Keratinocyte (primary cell): ENCODE measurements around the gene AGBL3. TPM values are rescaled to one million over a fixed set of nuclear protein-coding genes. Genes with fewer than 3 reads are reported as not detected.

Source experiments
- DNase-seq: peaks from one replicate; pipeline ENCODE4 v3.0.0-alpha.2; 2011; ENCODE audit warnings: low read depth, missing footprints, low spot score
- FAIRE-seq: peaks from 2 replicates; lab custom pipeline; 2011; peaks lifted over from hg19 to GRCh38; lab: Jason Lieb, UNC
- H2AFZ ChIP-seq: 2 replicates; pipeline ENCODE4 v1.6.0; 2012; ENCODE audit warnings: low read length, control low read depth, inconsistent platforms; ENCODE audit not compliant: control insufficient read depth
- H3K27ac ChIP-seq: 2 replicates; pipeline ENCODE4 v1.5.1; 2011; ENCODE audit warnings: low read length; ENCODE audit not compliant: control insufficient read depth, insufficient read depth
- H3K27me3 ChIP-seq: 3 replicates; pipeline ENCODE4 v1.6.0; 2011; ENCODE audit warnings: low read length; ENCODE audit not compliant: control insufficient read depth, insufficient read depth; ENCODE audit errors: extremely low read depth
- H3K36me3 ChIP-seq, 2 experiments: 2 replicates in 1 of 2; 3 replicates in 1 of 2; pipeline ENCODE4 v1.5.1; 2011; ENCODE audit warnings: low read length in 2 of 2, mild to moderate bottlenecking in 1 of 2; ENCODE audit not compliant: control insufficient read depth in 2 of 2, insufficient read depth in 2 of 2; ENCODE audit errors: extremely low read depth in 1 of 2
- H3K4me1 ChIP-seq: 3 replicates; pipeline ENCODE4 v1.5.1; 2011; ENCODE audit warnings: low read length; ENCODE audit not compliant: control insufficient read depth, insufficient read depth; ENCODE audit errors: extremely low read depth
- H3K4me2 ChIP-seq: 3 replicates; pipeline ENCODE4 v1.6.0; 2011; ENCODE audit warnings: low read depth, low read length; ENCODE audit not compliant: control insufficient read depth, insufficient read depth; ENCODE audit errors: extremely low read depth
- H3K4me3 ChIP-seq, 3 experiments: fragments of 200-600 bp in 1 of 3; sonication (generic) in 1 of 3; 2 replicates in 2 of 3; 3 replicates in 1 of 3; pipeline ENCODE4 v1.5.1; 2011 to 2016; ENCODE audit warnings: low read length in 3 of 3, mild to moderate bottlenecking in 3 of 3, control low read depth in 2 of 3, inconsistent platforms in 1 of 3, low read depth in 1 of 3, mixed read lengths in 1 of 3, mixed run types in 1 of 3, moderate library complexity in 1 of 3; ENCODE audit not compliant: control insufficient read depth in 2 of 3, insufficient read depth in 2 of 3; ENCODE audit errors: extremely low read depth in 1 of 3
- H3K79me2 ChIP-seq: 2 replicates; pipeline ENCODE4 v1.6.0; 2012; ENCODE audit warnings: low read length; ENCODE audit not compliant: control insufficient read depth, insufficient read depth
- H3K9ac ChIP-seq: 3 replicates; pipeline ENCODE4 v1.6.0; 2011; ENCODE audit warnings: low read length; ENCODE audit not compliant: control insufficient read depth, insufficient read depth; ENCODE audit errors: extremely low read depth
- H3K9me1 ChIP-seq: 3 replicates; pipeline ENCODE4 v1.6.0; 2011; ENCODE audit warnings: low read length; ENCODE audit not compliant: control insufficient read depth, insufficient read depth; ENCODE audit errors: extremely low read depth
- H3K9me3 ChIP-seq: 2 replicates; pipeline ENCODE4 v1.5.1; 2012; ENCODE audit warnings: low read depth, low read length; ENCODE audit not compliant: control insufficient read depth
- H4K20me1 ChIP-seq: 3 replicates; pipeline ENCODE4 v1.6.0; 2011; ENCODE audit warnings: low read length; ENCODE audit not compliant: control insufficient read depth, insufficient read depth; ENCODE audit errors: extremely low read depth
- EZH2 ChIP-seq: IDR thresholded peaks from one replicate; pipeline ENCODE4 v1.6.1; 2012; ENCODE audit warnings: inconsistent platforms, mild to moderate bottlenecking, low read length, moderate library complexity
- dilution Hi-C: fragments of 300-500 bp; cut with MboI; formaldehyde crosslinking; loops from one replicate; pipeline ENCODE4 v1.7.0; 2020; ENCODE audit warnings: low sequenced_read_pairs; ENCODE audit not compliant: extremely low pct_ligation_motif_present
- polyA plus RNA-seq, 5 experiments: library from polyadenylated mRNA; depleted of rRNA in 3 of 5; stranded (reverse) in 3 of 5; stranded (forward) in 1 of 5; unstranded in 1 of 5; fragments of >200 nt; gene quantifications; 1 replicate in 1 of 5; 2 replicates in 3 of 5; 3 replicates in 1 of 5; pipeline versions ENCODE4 v1.2.1 to v1.2.3, GENCODE V29; 2011 to 2012; ENCODE audit warnings: missing spikeins in 2 of 5, low read depth in 1 of 5, low replicate concordance in 1 of 5
- TF ChIP-seq, protein P1 (sequence below), 3 experiments: IDR thresholded peaks in 1 of 3; conservative IDR thresholded peaks in 1 of 3; optimal IDR thresholded peaks in 1 of 3; 2 replicates in 2 of 3; 3 replicates in 1 of 3; pipeline versions ENCODE3 to v1.5.1; 2011; ENCODE audit warnings: low read length in 3 of 3, mild to moderate bottlenecking in 3 of 3, moderate library complexity in 2 of 3, control low read depth in 1 of 3, inconsistent platforms in 1 of 3; ENCODE audit not compliant: insufficient read depth in 2 of 3; ENCODE audit errors: extremely low read depth in 1 of 3

Gene AGBL3
- polyA plus RNA-seq, 1 donor (not counting 4 experiments of a cell fraction or from before 2014, with no cell fraction given), result 0.97 TPM

DNA sequence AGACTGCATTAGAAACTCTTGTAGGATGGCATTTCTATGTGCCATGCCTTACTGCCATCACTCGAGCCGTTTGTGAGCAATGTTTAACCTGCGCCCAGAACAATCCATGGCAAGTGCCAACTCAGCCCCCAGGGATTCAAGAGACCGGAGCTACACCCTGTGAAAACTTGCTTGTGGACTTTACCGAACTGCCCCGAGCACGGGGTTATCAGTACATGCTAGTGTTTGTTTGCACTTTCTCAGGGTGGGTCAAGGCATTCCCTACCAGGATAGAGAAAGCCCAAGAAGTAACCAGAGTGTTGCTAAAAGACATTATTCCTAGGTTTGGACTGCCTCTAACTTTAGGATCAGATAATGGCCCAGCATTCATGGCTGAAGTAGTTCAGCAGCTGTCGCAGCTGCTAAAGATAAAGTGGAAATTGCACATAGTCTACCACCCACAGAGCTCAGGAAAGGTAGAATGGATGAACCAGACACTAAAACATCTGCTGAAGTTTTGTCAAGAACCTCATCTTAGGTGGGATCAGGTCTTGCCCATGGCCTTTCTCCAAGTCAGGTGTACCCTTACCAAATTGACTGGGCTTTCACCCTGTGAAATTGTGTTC is 193.1 kb downstream of the AGBL3 start:
- FAIRE-seq, result no peak

DNA sequence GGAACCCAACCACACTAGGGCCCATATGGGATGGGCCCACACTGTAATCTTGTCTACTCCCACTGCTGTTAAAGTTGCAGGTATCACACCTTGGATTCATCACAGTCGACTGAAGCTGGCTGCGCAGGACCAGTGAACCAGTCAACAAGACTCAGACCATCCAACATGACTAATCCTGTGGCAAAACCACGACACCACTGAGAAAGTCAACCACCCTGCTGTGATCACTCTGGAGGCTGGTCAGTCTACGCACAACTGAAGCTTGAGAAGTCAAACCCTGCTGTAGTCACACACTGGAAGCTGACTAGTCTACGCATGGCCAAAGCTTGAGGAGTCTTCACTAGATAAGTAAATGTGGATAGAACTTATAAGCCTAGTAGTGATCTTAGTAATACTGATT is 193.8 kb downstream of the AGBL3 start:
- Histone ChIP-seq H3K9me3 (peaks cover 25% of the 10 kb centered on the region), H3K4me2 (no peak overlapping the region), H3K9me1 (no peaks in the 10 kb centered on the region), H3K4me1 (peaks cover 32% of the 10 kb centered on the region), H3K27me3 (no peaks in the 10 kb centered on the region), H3K27ac (no peak overlapping the region), H3K36me3 (peaks cover 9 to 21% of the 10 kb centered on the region in 2 experiments), H3K9ac (no peak overlapping the region), H2AFZ (no peak overlapping the region), H4K20me1 (no peaks in the 10 kb centered on the region), H3K79me2 (no peaks in the 10 kb centered on the region), H3K4me3 (no peak overlapping the region)
- dilution Hi-C loops, result no loop called here
- TF ChIP-seq, protein P1, sequence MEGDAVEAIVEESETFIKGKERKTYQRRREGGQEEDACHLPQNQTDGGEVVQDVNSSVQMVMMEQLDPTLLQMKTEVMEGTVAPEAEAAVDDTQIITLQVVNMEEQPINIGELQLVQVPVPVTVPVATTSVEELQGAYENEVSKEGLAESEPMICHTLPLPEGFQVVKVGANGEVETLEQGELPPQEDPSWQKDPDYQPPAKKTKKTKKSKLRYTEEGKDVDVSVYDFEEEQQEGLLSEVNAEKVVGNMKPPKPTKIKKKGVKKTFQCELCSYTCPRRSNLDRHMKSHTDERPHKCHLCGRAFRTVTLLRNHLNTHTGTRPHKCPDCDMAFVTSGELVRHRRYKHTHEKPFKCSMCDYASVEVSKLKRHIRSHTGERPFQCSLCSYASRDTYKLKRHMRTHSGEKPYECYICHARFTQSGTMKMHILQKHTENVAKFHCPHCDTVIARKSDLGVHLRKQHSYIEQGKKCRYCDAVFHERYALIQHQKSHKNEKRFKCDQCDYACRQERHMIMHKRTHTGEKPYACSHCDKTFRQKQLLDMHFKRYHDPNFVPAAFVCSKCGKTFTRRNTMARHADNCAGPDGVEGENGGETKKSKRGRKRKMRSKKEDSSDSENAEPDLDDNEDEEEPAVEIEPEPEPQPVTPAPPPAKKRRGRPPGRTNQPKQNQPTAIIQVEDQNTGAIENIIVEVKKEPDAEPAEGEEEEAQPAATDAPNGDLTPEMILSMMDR (optimal IDR thresholded peaks at IDR 0.05 in 1 of 3, IDR thresholded peaks at IDR 0.05 in 1 of 3, conservative IDR thresholded peaks at IDR 0.05 in 1 of 3; ENCODE audit: extremely low read depth in 1 of 3, insufficient read depth in 2 of 3, low read length in 3 of 3), result no peak
- TF ChIP-seq EZH2, result no peak
- FAIRE-seq, result no peak
- DNase-seq, result no peak

More for the DNA sequence above, 193.1 kb downstream of the AGBL3 start:
- Histone ChIP-seq H3K4me3 (no peak overlapping the region), H3K27ac (no peak overlapping the region), H3K9me3 (peaks cover 25% of the 10 kb centered on the region), H4K20me1 (no peaks in the 10 kb centered on the region), H3K27me3 (no peaks in the 10 kb centered on the region), H3K4me1 (peaks cover 34% of the 10 kb centered on the region), H3K4me2 (no peak overlapping the region), H3K79me2 (no peaks in the 10 kb centered on the region), H3K9me1 (no peaks in the 10 kb centered on the region), H3K9ac (no peak overlapping the region), H3K36me3 (peaks cover 6 to 19% of the 10 kb centered on the region in 2 experiments), H2AFZ (no peak overlapping the region)
- dilution Hi-C loops, result no loop called here
- no peak for DNase-seq
- TF ChIP-seq, protein P1 (optimal IDR thresholded peaks at IDR 0.05 in 1 of 3, IDR thresholded peaks at IDR 0.05 in 1 of 3, conservative IDR thresholded peaks at IDR 0.05 in 1 of 3; ENCODE audit: extremely low read depth in 1 of 3, insufficient read depth in 2 of 3, low read length in 3 of 3), result no peak
- no peak for TF ChIP-seq EZH2
